IPS-20b (cell line): Measurements from ENCODE around the gene RCAN2.

ENCODE experiments used
- H3K27ac ChIP-seq: one replicate; pipeline ENCODE4 v1.5.1; 2013; ENCODE audit warnings: low read length
- H3K27me3 ChIP-seq: 2 replicates; pipeline ENCODE4 v1.6.1; 2013; ENCODE audit warnings: mild to moderate bottlenecking, low read length, inconsistent platforms; ENCODE audit not compliant: insufficient read depth
- H3K36me3 ChIP-seq: 2 replicates; pipeline ENCODE4 v1.6.1; 2013; ENCODE audit warnings: low read depth, mild to moderate bottlenecking, inconsistent platforms, low read length, moderate library complexity; ENCODE audit not compliant: insufficient read depth
- H3K4me1 ChIP-seq: 2 replicates; pipeline ENCODE4 v1.6.1; 2013; ENCODE audit warnings: mild to moderate bottlenecking, control low read depth, inconsistent platforms, low read length, moderate library complexity; ENCODE audit not compliant: insufficient read depth
- H3K4me3 ChIP-seq: 2 replicates; pipeline ENCODE4 v1.5.1; 2013; ENCODE audit warnings: mild to moderate bottlenecking, low read length, inconsistent platforms
- H3K9ac ChIP-seq: 2 replicates; pipeline ENCODE4 v1.6.1; 2013; ENCODE audit warnings: low read depth, mild to moderate bottlenecking, inconsistent platforms, low read length, moderate library complexity
- H3K9me3 ChIP-seq: 2 replicates; pipeline ENCODE4 v1.6.1; 2013; ENCODE audit warnings: mild to moderate bottlenecking, low read depth, low read length, inconsistent platforms; ENCODE audit not compliant: insufficient read depth

The RCAN2 gene

DNA sequence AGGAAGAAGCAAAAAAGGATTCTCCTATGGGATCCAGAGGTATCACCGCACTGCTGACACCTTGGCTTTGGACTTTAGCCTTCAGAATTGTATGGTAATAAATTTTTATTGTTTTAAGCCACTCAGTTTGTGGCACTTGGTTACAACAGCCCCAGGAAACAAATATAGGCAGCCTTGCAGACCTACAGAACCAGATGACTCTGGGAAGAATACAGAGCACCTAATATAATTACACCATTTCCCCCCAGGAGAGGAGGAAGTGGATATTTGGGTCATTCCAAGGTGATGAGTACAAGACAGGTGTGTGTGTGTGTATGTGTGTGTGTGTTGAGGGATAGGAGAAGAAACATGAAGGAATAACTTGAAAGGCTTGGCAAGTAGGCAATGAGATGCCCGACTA lies 236.3 kb downstream of the RCAN2 start:
- no peaks in the 10 kb centered on the region for H3K4me1 ChIP-seq
- no peak overlapping the region for H3K9ac ChIP-seq
- no peaks in the 10 kb centered on the region for H3K9me3 ChIP-seq
- H3K4me3 ChIP-seq, result no peak overlapping the region
- H3K36me3 ChIP-seq, result no peaks in the 10 kb centered on the region
- H3K27ac ChIP-seq, result no peak overlapping the region
- no peaks in the 10 kb centered on the region for H3K27me3 ChIP-seq

GRCh38 chr6:46254331-46254730 lies 236.9 kb downstream of the RCAN2 start:
- Histone ChIP-seq H3K4me3 (no peak overlapping the region), H3K36me3 (no peaks in the 10 kb centered on the region), H3K9ac (no peak overlapping the region), H3K27ac (no peak overlapping the region), H3K4me1 (no peaks in the 10 kb centered on the region), H3K9me3 (no peaks in the 10 kb centered on the region), H3K27me3 (no peaks in the 10 kb centered on the region)

DNA sequence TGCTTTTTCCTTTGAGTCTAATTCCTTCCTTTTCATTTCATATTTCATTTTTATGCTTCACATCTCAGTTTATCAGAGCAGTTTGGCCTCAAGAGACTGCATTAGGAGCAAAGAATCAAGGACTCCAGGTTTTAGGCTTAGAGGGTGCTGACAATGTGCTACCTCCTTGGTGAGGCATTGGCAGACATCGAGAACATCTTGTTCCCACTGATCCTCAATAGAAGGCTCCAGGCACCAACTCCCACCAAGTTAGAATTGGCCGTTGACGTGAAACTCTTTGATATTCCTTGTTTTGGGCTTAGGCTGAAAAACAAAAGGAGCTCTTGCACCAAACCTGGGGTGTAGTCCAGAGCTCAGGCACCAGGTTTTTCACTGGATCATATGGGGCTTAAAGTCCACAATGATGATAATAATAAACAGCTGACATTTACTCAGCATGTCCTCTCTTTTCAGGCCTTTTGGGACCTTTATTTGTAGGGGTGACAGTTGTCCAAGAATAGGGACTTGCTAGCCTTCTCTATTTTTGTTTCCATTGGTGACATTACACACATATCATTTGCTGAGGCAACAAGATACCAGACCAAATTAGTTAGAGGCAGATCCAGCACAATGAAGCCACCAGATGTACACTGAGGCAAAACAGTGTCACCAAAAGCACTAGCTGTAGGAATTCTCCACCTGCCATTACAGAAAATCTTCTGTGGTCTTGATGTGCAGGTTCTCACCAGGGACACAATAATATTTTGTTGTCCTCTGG lies 239.5 kb downstream of the RCAN2 start:
- H3K4me1 ChIP-seq, result no peaks in the 10 kb centered on the region
- no peaks in the 10 kb centered on the region for H3K27me3 ChIP-seq
- H3K4me3 ChIP-seq, result no peak overlapping the region
- H3K36me3 ChIP-seq, result no peaks in the 10 kb centered on the region
- no peaks in the 10 kb centered on the region for H3K9me3 ChIP-seq
- no peak overlapping the region for H3K9ac ChIP-seq
- H3K27ac ChIP-seq, result no peak overlapping the region

DNA sequence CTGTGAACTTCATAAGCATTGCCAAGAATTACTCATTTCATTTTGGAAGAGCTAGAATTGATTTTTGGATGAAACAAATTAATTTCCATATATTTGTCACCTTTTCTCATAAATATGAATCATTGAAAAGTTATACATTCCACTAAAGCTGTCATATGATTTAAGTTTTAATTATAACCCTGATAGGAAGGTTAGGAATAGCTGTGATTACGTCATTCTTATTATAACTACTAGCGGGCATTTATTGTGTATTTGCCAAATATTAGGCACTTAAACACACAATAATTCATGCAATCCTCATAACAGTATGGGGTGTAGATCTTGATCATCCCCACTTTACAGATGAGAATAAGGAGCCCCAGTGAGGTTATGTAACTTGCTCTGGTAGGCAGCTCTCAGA lies 243.1 kb downstream of the RCAN2 start:
- no peaks in the 10 kb centered on the region for H3K4me1 ChIP-seq
- no peaks in the 10 kb centered on the region for H3K36me3 ChIP-seq
- H3K27me3 ChIP-seq, result no peaks in the 10 kb centered on the region
- H3K9ac ChIP-seq, result no peak overlapping the region
- H3K9me3 ChIP-seq, result no peaks in the 10 kb centered on the region
- H3K27ac ChIP-seq, result no peak overlapping the region
- H3K4me3 ChIP-seq, result no peak overlapping the region

- no peaks in the 10 kb centered on the region for H3K9me3 ChIP-seq
- no peak overlapping the region for H3K27ac ChIP-seq
- no peak overlapping the region for H3K4me3 ChIP-seq
- no peaks in the 10 kb centered on the region for H3K27me3 ChIP-seq
- no peaks in the 10 kb centered on the region for H3K36me3 ChIP-seq
- H3K9ac ChIP-seq, result no peak overlapping the region
- no peaks in the 10 kb centered on the region for H3K4me1 ChIP-seq
Observed at GRCh38 chr6:46246727-46247126, 244.5 kb downstream of the RCAN2 start.

- Histone ChIP-seq H3K9me3 (no peaks in the 10 kb centered on the region), H3K27ac (no peak overlapping the region), H3K9ac (no peak overlapping the region), H3K36me3 (no peaks in the 10 kb centered on the region), H3K27me3 (no peaks in the 10 kb centered on the region), H3K4me1 (no peaks in the 10 kb centered on the region), H3K4me3 (no peak overlapping the region)
Observed at GRCh38 chr6:46246081-46246480, 245.2 kb downstream of the RCAN2 start.

- H3K27ac ChIP-seq, result no peak overlapping the region
- H3K27me3 ChIP-seq, result no peaks in the 10 kb centered on the region
- H3K9ac ChIP-seq, result no peak overlapping the region
Observed at GRCh38 chr6:46244670-46245069, 246.6 kb downstream of the RCAN2 start.

GRCh38 chr6:46243754-46244153 lies 247.5 kb downstream of the RCAN2 start:
- Histone ChIP-seq H3K27me3 (no peaks in the 10 kb centered on the region), H3K36me3 (no peaks in the 10 kb centered on the region), H3K9ac (no peak overlapping the region), H3K9me3 (no peaks in the 10 kb centered on the region), H3K4me3 (no peak overlapping the region), H3K27ac (no peak overlapping the region), H3K4me1 (no peaks in the 10 kb centered on the region)

More at GRCh38 chr6:46244670-46245069, 246.6 kb downstream of the RCAN2 start:
- no peak overlapping the region for H3K4me3 ChIP-seq
- no peaks in the 10 kb centered on the region for H3K36me3 ChIP-seq
- no peaks in the 10 kb centered on the region for H3K9me3 ChIP-seq
- H3K4me1 ChIP-seq, result no peaks in the 10 kb centered on the region

DNA sequence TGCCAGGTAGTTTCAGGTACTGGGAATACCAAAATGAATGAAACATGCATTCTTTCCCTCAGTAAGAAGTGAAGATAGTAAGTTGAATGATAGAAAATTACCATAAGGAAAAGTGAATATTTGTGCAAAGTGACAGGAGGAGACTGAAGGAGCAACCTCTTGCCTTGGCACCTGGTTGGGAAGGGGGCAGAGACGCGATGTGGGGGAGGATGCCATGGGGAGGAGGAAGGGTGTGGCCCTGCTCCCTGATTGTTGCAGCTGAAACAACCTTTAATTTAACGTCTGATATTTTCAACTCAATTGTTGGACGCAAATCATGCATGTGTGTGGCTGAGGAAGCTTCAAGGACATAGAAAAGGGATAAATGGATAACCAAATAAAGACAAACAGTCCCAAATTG lies 248.3 kb downstream of the RCAN2 start:
- H3K27ac ChIP-seq, result no peak overlapping the region
- no peaks in the 10 kb centered on the region for H3K9me3 ChIP-seq
- H3K4me1 ChIP-seq, result no peaks in the 10 kb centered on the region
- H3K36me3 ChIP-seq, result no peaks in the 10 kb centered on the region
- no peaks in the 10 kb centered on the region for H3K27me3 ChIP-seq
- no peak overlapping the region for H3K9ac ChIP-seq
- H3K4me3 ChIP-seq, result no peak overlapping the region

DNA sequence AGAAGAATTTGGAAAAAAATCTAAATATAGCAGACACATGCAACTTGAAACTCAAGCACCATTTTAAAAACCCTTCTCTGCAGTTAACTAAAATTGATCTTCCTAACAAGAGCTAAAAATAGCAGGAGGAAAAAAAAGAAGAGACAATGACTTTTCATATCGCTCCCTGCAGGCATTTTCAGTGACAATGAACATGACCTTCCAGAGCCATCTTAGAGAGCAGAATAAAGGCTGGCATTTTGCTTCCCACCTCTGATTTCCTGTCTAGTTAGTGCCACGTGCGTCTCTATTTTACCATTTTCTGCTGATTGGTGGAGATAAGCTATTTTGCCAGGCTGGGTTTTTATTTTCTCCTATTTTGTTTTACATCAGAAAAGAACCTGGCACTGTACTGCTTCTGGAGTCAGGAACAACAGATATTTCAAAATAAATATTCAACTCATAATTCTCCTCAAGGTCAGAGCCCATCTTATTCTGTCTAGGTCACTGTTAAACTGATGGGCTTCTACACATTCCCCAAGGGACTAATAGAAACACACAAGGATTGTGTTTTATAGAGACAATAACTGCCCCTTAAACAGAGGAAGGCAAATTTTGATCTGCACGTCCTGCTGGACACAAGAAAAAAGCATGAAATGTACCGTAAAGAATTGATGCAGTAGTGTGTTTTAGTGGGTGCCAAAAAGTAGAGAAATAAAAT lies 250.2 kb downstream of the RCAN2 start:
- no peak overlapping the region for H3K9ac ChIP-seq
- H3K4me1 ChIP-seq, result no peaks in the 10 kb centered on the region
- no peaks in the 10 kb centered on the region for H3K36me3 ChIP-seq
- no peaks in the 10 kb centered on the region for H3K9me3 ChIP-seq
- H3K4me3 ChIP-seq, result no peak overlapping the region
- no peak overlapping the region for H3K27ac ChIP-seq
- no peaks in the 10 kb centered on the region for H3K27me3 ChIP-seq

DNA sequence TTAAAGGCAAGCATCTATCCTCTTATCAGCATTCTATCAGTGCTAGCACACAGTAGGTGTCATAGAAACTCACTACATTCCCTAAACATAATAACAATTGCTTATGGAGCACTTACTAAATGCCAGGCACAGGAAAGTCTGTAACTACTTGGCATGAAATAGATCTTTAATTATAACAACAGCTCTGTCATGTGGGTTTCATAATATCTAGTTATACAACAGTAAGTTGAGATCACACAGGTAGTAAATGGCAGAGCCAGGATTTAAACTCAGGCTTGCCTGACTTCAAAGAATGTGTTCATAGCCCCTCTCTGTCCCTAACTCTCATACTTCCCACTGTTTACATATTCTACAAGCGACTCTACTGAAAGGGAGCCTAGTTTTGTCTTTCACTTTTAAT lies 254.5 kb downstream of the RCAN2 start:
- no peaks in the 10 kb centered on the region for H3K27me3 ChIP-seq
- H3K4me3 ChIP-seq, result no peak overlapping the region
- no peaks in the 10 kb centered on the region for H3K9me3 ChIP-seq
- H3K36me3 ChIP-seq, result no peaks in the 10 kb centered on the region
- H3K9ac ChIP-seq, result no peak overlapping the region
- no peak overlapping the region for H3K27ac ChIP-seq
- no peaks in the 10 kb centered on the region for H3K4me1 ChIP-seq

DNA sequence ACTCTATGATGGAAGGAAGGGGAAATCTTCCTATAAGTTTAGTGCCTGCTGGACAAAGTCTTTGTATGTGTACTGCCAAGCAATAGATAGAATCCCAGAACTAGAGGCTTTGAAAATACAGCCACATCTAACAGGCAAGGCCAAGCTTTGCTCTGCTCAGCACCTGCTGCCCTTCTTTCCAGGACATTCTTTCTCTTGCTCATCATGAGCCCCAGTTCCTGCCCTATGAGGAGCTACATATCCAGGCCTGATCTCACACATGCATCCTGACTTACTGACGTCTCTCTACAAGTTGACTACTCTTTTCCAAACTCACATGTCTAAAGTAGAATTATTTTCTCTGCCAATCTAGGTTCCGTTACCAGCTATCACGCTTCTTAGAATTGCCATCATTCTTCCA lies 256.0 kb downstream of the RCAN2 start:
- H3K27ac ChIP-seq, result no peak overlapping the region
- peaks cover 9% of the 10 kb centered on the region; the same call in 1 of the 2 replicates for H3K9me3 ChIP-seq
- no peak overlapping the region for H3K4me3 ChIP-seq
- no peaks in the 10 kb centered on the region for H3K36me3 ChIP-seq
- no peaks in the 10 kb centered on the region for H3K27me3 ChIP-seq
- no peak overlapping the region for H3K9ac ChIP-seq
- H3K4me1 ChIP-seq, result no peaks in the 10 kb centered on the region
